SK-N-SH (cell line): Measurements from ENCODE around the gene PCED1B.

ENCODE experiments used
- EP300 ChIP-seq, 2 experiments: IDR thresholded peaks; 2 replicates each; pipeline versions ENCODE4 v1.4.0 to v1.6.1; 2012; ENCODE audit warnings: borderline replicate concordance in 1 of 2, low read depth in 1 of 2, low read length in 1 of 2
- EZH2phosphoT487 ChIP-seq: fragments of 200-600 bp; sonication (generic); IDR thresholded peaks from 2 replicates; pipeline ENCODE4 v1.6.1; 2017; ENCODE audit warnings: low read depth, mixed run types, mild to moderate bottlenecking, antibody characterized with exemption, moderate library complexity, borderline replicate concordance
- GABPA ChIP-seq: IDR thresholded peaks from 2 replicates; pipeline ENCODE4 v1.4.0; 2012; ENCODE audit warnings: low read depth, mild to moderate bottlenecking
- POLR2AphosphoS5 ChIP-seq: IDR thresholded peaks from 2 replicates; pipeline ENCODE4 v1.6.1; 2012; ENCODE audit warnings: low read depth, low read length
- RFX5 ChIP-seq: IDR thresholded peaks from 2 replicates; pipeline ENCODE4 v1.6.1; 2012; ENCODE audit warnings: mild to moderate bottlenecking, improper control_type of control experiment, low read length
- TAF1 ChIP-seq: IDR thresholded peaks from 2 replicates; pipeline ENCODE4 v1.6.1; 2012; ENCODE audit warnings: low read depth, mild to moderate bottlenecking, low read length, moderate library complexity, borderline replicate concordance
- TEAD4 ChIP-seq: IDR thresholded peaks from 2 replicates; pipeline ENCODE4 v1.4.0; 2012; ENCODE audit warnings: mild to moderate bottlenecking, borderline replicate concordance; ENCODE audit not compliant: insufficient read depth
- YY1 ChIP-seq: IDR thresholded peaks from 2 replicates; pipeline ENCODE4 v1.4.0; 2012; ENCODE audit warnings: low read depth, mild to moderate bottlenecking
- TF ChIP-seq, protein P1 (sequence below): fragments of 200-600 bp; sonication (generic); IDR thresholded peaks from 2 replicates; pipeline ENCODE4 v1.6.1; 2017; ENCODE audit warnings: antibody characterized with exemption, mild to moderate bottlenecking, moderate library complexity
- TF ChIP-seq, protein P2 (sequence below): IDR thresholded peaks from 2 replicates; pipeline ENCODE4 v1.4.0; 2012; ENCODE audit warnings: low read depth
- TF ChIP-seq, protein P3 (sequence below): IDR thresholded peaks from 2 replicates; pipeline ENCODE4 v1.6.1; 2012; ENCODE audit warnings: mild to moderate bottlenecking, low read depth, low read length, moderate library complexity
- TF ChIP-seq, protein P4 (sequence below): fragments of 150-350 bp; IDR thresholded peaks from 2 replicates; pipeline ENCODE4 v1.6.1; 2017; ENCODE audit warnings: antibody characterized with exemption, low read length, low read depth, borderline replicate concordance

DNA sequence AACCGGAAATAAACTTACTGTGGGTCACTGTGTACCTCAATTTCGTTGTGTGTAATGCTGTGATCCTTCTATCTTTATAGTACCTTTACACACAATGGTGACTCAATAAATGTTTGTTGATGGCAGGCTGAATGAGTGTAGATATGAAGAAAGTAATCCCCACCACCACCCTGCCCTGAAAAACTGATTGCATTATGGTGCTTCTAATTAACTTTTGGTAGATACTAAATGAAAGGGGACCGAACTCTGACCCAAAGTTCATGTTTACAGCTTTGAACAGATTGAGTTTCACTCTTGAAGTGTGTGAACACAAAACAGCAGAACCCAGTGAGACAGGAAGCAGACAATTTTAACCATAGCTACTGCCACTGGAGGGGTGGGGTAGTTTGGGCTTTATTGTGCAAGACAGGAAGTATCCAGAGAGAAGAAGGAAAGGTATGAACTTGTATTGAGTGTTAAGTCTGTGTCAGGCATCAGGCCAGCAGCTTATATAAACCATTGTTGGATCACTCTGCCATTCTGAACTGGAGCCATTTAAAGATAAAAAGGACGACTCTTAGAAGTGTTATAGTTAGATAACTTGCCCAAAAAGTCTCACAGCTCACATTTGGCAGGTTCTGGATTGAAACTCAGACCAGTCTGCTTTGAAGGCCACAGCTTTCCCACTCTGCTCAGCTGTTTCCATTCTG lies 197.3 kb downstream of the PCED1B start:
- TF ChIP-seq, protein P1, sequence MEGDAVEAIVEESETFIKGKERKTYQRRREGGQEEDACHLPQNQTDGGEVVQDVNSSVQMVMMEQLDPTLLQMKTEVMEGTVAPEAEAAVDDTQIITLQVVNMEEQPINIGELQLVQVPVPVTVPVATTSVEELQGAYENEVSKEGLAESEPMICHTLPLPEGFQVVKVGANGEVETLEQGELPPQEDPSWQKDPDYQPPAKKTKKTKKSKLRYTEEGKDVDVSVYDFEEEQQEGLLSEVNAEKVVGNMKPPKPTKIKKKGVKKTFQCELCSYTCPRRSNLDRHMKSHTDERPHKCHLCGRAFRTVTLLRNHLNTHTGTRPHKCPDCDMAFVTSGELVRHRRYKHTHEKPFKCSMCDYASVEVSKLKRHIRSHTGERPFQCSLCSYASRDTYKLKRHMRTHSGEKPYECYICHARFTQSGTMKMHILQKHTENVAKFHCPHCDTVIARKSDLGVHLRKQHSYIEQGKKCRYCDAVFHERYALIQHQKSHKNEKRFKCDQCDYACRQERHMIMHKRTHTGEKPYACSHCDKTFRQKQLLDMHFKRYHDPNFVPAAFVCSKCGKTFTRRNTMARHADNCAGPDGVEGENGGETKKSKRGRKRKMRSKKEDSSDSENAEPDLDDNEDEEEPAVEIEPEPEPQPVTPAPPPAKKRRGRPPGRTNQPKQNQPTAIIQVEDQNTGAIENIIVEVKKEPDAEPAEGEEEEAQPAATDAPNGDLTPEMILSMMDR, result no peak
- no peak for TF ChIP-seq EP300 (IDR thresholded peaks at IDR 0.05; ENCODE audit: borderline replicate concordance in 1 of 2, low read depth in 1 of 2, low read length in 1 of 2)
- TF ChIP-seq, protein P2, sequence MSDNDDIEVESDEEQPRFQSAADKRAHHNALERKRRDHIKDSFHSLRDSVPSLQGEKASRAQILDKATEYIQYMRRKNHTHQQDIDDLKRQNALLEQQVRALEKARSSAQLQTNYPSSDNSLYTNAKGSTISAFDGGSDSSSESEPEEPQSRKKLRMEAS, result no peak
- TF ChIP-seq YY1, result no peak
- TF ChIP-seq TEAD4, result no peak
- TF ChIP-seq POLR2AphosphoS5, result no peak
- no peak for TF ChIP-seq RFX5
- TF ChIP-seq TAF1, result no peak
- no peak for TF ChIP-seq GABPA
- TF ChIP-seq, protein P3, sequence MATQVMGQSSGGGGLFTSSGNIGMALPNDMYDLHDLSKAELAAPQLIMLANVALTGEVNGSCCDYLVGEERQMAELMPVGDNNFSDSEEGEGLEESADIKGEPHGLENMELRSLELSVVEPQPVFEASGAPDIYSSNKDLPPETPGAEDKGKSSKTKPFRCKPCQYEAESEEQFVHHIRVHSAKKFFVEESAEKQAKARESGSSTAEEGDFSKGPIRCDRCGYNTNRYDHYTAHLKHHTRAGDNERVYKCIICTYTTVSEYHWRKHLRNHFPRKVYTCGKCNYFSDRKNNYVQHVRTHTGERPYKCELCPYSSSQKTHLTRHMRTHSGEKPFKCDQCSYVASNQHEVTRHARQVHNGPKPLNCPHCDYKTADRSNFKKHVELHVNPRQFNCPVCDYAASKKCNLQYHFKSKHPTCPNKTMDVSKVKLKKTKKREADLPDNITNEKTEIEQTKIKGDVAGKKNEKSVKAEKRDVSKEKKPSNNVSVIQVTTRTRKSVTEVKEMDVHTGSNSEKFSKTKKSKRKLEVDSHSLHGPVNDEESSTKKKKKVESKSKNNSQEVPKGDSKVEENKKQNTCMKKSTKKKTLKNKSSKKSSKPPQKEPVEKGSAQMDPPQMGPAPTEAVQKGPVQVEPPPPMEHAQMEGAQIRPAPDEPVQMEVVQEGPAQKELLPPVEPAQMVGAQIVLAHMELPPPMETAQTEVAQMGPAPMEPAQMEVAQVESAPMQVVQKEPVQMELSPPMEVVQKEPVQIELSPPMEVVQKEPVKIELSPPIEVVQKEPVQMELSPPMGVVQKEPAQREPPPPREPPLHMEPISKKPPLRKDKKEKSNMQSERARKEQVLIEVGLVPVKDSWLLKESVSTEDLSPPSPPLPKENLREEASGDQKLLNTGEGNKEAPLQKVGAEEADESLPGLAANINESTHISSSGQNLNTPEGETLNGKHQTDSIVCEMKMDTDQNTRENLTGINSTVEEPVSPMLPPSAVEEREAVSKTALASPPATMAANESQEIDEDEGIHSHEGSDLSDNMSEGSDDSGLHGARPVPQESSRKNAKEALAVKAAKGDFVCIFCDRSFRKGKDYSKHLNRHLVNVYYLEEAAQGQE, result no peak
- TF ChIP-seq, protein P4, sequence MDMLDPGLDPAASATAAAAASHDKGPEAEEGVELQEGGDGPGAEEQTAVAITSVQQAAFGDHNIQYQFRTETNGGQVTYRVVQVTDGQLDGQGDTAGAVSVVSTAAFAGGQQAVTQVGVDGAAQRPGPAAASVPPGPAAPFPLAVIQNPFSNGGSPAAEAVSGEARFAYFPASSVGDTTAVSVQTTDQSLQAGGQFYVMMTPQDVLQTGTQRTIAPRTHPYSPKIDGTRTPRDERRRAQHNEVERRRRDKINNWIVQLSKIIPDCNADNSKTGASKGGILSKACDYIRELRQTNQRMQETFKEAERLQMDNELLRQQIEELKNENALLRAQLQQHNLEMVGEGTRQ, result no peak
- TF ChIP-seq EZH2phosphoT487, result no peak
